CD4-positive, alpha-beta T cell treated with Interleukin-17A for 4 hours (primary cell): ENCODE results near the gene FEZF1.

Source experiments
- DNase-seq: peaks from one replicate; pipeline ENCODE4 v3.0.0-alpha.2; 2020; ENCODE audit warnings: mixed read lengths

Gene FEZF1

DNA sequence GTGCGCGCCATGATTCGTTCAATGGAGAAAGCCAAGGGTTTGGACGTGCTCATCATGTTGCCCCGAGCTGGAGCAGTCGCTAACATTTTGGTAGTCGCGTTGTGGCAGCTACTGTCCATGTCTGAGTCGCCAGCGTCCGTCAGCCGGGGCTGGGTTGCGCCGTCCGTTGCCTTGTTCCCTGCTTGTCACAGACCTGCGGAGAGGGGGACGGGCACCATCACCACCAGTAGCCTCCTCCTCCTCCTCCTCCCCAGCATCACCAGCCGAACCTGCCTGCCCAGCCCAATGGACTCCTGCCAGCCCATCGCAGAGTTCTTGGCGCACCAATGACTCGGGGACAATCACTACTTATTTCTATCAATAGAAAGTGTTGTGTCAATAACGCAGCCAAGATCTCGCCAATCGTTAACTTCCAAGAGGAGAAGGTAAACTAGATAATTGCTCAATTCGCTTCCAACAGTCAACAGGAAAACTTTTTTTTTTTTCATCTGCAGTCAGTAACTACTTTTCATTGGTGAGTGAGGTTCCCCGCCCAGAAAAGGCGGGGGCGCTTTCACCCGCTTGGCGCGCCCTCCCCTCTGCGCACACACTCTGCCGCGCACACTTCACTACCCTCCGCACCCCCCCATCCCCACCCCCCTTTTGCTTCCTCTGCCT is at the start of gene FEZF1:
Gene FEZF1, minus strand, starts transcription at position 432 of the 657 bp plus-strand sequence. Its CDS starts 313 bp downstream, at position 119.
- DNase-seq: no peak

DNA sequence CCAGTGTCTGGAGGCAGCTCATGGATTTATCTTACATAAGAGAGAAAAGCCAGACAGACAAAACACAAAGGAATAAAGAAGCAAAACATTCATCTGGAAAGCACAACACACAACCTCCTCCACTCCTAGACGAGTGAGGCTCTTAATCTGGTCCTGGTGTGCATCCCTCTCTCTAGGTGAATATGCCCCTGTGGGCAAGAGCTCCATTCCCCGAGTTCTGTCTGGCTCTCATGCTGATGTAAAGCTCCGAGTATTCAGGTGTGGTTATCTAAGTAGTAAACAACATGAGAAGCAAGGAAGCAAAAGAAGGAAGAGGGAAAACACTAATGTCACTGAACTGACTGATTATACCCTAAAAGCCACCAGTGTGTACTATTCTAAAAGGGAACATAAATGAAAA is 47.9 kb upstream of the FEZF1 start:
- no peak for DNase-seq

DNA sequence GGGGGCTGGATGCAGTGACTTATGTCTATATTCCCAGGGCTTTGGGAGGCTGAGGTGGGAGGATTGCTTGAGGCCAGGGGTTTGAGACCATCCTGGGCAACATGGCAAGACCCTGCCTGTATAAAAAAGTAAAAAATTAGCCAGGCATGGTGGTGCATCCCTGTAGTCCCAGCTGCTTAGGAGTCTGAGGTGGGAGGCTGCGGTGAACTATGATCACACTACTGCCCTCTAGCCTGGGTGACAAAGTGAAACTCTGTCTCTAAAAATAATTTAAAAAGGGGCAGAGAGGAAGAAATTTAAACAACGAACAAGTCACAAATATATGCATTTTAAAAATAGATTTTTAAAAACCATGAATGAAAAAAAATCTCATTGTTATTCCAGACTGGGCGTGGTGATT is 46.2 kb upstream of the FEZF1 start:
- DNase-seq: no peak

DNA sequence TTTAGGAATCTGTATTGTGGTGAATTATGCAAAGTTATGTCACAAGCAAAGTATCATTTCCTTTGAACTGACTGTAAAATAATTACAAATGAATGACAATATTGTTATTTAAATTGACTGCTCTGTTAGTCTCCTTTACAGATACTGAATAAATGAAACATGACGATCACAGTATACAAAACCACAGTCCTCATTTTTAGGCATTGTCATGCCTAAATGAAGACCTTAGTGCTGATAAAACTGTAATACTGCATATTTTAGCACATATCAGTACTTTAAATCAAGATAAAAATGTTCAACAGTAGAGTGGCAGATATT is 39.7 kb upstream of the FEZF1 start:
- DNase-seq: no peak

DNA sequence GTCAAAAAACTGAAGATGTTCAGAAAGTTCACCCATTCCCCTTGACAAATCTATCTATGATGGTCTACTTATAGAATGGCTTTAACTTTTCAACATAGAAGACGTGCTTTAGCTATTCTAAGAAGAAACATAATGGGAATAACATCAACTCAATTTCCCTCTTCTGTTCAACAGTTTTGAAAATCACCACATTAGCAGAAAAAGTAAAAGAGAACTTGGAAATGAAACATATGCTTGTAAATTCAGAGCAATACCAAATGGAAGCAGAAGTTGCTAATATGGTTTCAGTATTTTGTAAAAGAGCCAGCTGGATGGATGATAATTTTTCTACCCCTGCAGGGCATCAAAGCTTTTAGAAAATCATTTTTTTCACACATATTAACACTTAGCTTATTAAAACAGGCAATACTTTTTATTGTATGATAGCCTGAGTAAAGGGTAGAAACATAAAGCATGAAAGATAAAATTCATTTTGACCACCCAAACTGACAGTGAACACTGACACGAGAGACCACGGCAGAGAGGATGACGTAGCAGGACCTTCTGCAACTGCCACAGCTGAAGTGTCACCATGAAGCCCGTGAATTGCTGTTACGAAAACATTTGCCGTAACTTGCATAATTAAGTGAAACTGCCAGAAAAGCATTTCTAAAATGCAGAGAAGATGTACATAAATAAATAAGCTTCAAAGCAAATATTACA is 39.2 kb upstream of the FEZF1 start:
- no peak for DNase-seq

DNA sequence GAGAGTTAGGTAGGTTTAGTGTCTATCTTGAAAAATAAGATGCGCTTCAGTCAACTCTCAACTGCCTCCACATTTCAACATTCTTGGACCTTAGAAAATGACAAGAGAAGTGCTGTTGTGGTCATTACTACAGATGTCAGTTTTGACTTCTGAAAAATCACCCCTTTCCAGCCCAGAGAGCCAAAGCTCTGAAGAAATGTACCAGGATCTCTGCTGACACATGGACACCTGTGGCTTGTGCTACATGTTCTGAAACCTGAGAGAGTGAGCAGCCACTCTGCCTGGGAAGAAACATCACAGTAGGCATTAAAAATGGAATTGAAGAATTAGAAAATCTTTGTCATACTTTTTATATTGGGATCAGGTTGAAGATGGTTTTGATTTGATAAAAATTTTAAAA is 35.9 kb upstream of the FEZF1 start:
- no peak for DNase-seq

- DNase-seq: no peak
Measured at GRCh38 chr7:122339145-122339904, 34.8 kb upstream of the FEZF1 start.

- DNase-seq: no peak
Measured at GRCh38 chr7:122337011-122337410, 32.5 kb upstream of the FEZF1 start.

GRCh38 chr7:122329145-122329802 is 24.7 kb upstream of the FEZF1 start:
- DNase-seq: no peak

- no peak for DNase-seq
Measured at GRCh38 chr7:122327969-122328368, 23.4 kb upstream of the FEZF1 start.

- no peak for DNase-seq
Measured at GRCh38 chr7:122316467-122317388, 12.2 kb upstream of the FEZF1 start.

DNA sequence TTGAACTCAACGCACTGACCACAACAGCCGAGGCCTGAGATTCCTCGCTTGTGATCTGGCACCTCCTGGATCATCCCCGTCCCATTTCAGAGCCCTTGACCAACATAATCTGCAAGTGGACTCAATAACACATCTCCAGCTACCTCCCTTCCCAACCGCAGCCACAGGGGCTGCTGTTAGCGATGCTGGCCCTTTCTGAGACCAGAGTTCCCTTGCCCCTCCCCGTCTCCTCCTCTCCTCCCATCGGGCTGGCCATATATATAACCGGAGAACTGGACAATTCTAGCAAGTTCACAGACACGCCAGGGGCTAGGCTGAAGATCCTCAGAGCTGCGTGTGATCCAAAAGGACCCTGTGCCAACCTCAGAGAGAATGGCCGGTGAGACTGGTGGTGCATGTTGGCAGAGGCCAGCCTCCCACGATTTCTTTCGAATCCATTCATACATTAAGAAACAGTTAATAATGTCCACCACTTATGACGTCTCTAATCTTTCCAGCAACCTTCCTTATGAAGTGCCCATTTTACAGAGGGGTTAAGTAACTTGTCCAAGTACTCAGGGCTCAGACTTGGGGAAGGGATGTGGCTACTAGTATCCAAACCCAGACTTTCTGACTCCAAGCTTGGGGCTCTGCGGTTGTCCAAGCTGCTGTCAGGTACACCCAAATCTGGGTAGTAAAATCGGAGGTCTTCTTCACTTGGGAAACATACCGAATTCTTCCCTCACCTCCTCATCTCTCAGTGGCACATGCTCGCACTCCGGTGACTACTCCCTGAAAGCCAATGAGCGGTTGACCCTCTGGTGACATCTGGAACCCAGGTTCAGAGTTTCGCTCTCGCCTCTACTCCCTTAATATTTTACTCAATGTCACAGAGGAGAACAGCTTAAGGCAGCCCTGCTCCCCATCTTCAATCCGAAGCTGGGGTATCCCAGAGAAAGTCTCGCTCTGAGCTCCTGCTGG is 11.2 kb upstream of the FEZF1 start:
- DNase-seq: no peak

DNA sequence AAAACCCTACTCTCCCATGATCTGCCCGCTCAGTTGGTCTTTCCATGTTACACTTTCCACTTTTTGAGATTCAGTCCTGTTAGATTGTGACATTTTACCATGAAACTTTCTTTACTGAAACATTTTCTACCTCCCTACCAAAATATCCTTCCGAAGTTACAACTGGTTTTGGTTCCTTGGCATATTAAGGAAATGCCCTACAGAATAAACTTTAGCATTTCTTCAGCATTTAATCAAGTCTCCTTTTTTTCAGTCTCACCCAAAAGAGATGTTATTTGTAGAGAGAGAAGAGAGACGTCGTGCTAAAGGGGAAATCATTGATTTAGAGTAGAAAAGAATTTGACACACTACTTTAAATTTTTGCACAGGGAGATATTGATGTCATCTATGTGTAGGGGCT is 9.7 kb upstream of the FEZF1 start:
- DNase-seq: no peak

DNA sequence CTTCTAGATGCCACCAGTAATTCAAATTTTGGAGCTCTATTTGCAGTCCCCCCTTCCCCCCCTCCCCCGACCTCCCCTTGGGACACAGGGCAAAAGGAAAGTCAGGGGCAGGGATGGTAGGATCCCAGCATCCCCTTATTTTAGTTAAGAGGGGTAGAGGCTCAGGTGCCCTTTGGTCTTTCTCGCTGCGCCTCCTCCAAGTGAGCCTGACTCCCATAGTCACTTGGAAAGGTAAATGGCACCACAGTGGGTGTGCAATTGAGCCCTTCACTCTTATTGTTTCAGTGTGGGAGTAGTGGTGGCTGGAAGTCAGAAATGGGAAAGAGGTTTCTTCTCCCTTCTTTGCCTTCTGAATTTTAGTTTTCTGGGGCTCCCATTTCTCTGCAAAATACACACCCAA is 8.2 kb upstream of the FEZF1 start:
- DNase-seq: no peak

- DNase-seq: no peak
Measured at GRCh38 chr7:122311734-122312450, 7.3 kb upstream of the FEZF1 start.

DNA sequence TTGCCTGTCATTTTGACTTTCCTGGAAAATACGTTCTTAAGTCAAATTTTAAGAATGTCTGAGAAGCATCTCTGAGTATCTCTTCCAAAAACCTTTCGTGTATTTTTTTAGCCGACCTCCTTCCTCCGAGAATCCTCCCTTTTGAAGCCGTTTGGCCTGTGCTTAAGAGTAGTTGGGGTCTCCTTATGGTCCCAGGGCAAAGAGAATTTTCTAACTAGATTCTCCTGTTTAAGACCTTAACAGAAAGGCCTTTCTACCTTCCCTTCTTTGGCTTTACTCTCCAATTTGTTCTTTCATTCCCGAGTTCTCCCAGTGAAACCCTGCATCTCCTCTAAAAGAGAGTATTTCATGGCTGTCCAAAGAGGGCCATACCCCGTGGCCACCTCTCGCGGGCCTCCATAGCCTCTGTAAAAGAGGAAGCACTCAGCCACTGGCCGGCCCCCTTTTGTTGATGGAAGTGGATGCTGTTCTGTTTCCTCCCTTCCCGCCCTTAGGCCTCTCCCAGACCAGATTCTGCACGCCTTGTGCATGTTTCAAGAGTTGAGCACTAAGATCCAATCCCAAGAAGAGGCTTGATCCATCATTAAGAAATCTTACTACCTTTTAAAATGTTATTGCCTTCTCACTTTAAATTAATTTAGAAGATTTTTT is 6.6 kb upstream of the FEZF1 start:
- no peak for DNase-seq

- no peak for DNase-seq
Measured at GRCh38 chr7:122310119-122311021, 5.8 kb upstream of the FEZF1 start.

DNA sequence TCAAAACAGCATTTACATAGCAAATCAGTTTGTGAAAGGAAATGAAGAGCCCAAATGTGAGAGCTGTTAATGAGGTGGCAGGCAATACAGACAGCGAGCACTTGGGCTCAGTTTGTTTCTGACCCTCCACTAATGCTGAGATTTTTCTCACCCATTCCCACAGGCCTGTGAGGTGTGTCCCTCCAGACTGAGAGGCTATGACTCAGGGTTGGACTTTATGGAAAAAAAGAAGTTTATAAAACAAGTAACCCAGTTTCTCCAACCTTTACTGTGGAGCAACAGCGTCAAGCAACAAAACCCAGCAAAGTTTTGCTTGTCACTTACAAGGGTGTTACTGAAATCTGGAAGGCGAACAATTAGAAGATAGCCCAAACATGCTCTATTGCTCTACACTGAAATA is 4.9 kb upstream of the FEZF1 start:
- no peak for DNase-seq

GRCh38 chr7:122307228-122307621 is 2.7 kb upstream of the FEZF1 start:
- no peak for DNase-seq
